Cardiac muscle cell (in vitro differentiated cells and primary cell): ENCODE data around the gene BTNL3. TPM values are rescaled to one million over a fixed set of nuclear protein-coding genes. Genes with fewer than 3 reads are reported as not detected.
A peak's percentile ranks its signal among the peaks of the same experiment; 100 is the strongest.

Experiments
- DNase-seq, 2 donors: peaks; one replicate each; pipeline versions ENCODE4 v3.0.0 to v3.0.0-alpha.2; 2010 to 2017; ENCODE audit warnings: low read depth in 1 of 2, low spot score in 1 of 2
- H3K27ac ChIP-seq: fragments of 200-600 bp; sonication (generic); 2 replicates; pipeline ENCODE4 v1.5.1; 2016
- H3K27me3 ChIP-seq: fragments of 200-600 bp; sonication (generic); 2 replicates; pipeline ENCODE4 v1.6.0; 2016; ENCODE audit warnings: control low read depth
- H3K36me3 ChIP-seq: fragments of 200-600 bp; sonication (generic); 2 replicates; pipeline ENCODE4 v1.5.1; 2016; ENCODE audit warnings: control low read depth
- H3K4me1 ChIP-seq: fragments of 200-600 bp; sonication (generic); 2 replicates; pipeline ENCODE4 v1.8.1; 2017; ENCODE audit warnings: low read depth, mild to moderate bottlenecking, mixed run types
- H3K4me3 ChIP-seq: fragments of 200-600 bp; sonication (generic); 2 replicates; pipeline ENCODE4 v1.5.1; 2016; ENCODE audit warnings: mild to moderate bottlenecking
- H3K9me3 ChIP-seq: fragments of 200-600 bp; sonication (generic); 2 replicates; pipeline ENCODE4 v1.5.1; 2017; ENCODE audit warnings: low read depth, mild to moderate bottlenecking, control low read depth
- polyA plus RNA-seq: library from polyadenylated mRNA; unstranded; fragments of >200 nt; fragmentation: Nextera tagmentation; extraction: Ambion mirVana; gene quantifications from 2 replicates; pipeline ENCODE4 v1.2.1, GENCODE V29; 2016
- total RNA-seq: library from RNA; depleted of rRNA; stranded (reverse); fragments of >200 nt; gene quantifications from 2 replicates; pipeline ENCODE4 v1.2.3, GENCODE V29; 2016
- TF ChIP-seq, protein P1 (sequence below): IDR thresholded peaks from 2 replicates; pipeline ENCODE4 v1.5.1; 2012; ENCODE audit warnings: low read depth, mild to moderate bottlenecking, low read length

Gene BTNL3
- total and polyA plus RNA-seq, 2 experiments from 2014 or later = not detected

DNA sequence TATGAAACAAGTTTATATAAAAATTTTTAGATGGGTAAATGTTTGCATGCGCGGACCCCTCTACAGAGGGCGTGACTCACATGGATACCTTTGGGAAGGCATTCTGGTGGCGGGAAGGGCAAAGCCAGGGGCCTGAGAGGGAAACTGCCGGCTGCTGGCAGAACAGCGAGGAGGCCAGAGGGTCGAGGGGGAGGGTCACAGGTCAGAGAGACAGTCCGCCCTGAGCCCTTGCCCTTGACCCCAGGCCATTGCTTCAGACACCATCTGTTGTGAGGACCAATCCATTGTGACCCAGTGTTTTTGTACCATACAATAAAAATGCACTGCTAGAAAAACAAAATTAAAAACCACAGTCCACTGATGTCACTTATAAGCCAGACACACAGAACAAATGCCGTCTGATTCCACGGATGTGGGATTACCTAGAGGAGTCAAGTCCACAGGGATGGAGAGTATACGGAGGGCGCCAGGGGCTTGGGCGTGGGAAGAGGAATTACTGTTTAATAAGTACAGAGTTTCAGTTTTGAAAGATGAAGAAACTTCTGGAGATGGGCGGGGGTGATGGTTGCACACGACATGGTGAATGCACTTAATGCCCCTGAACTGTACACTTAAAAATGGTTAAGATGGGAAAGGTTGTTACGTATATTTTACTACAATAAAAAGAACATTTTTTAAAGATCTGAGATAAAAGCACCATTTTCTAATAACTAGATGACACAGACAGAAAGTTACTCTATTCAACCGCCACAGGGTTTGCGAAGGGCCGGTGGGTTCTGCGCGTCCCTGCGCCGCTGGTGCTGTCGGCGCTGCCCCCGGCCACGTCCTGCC lies 63.4 kb downstream of the BTNL3 start:
- TF ChIP-seq, protein P1, sequence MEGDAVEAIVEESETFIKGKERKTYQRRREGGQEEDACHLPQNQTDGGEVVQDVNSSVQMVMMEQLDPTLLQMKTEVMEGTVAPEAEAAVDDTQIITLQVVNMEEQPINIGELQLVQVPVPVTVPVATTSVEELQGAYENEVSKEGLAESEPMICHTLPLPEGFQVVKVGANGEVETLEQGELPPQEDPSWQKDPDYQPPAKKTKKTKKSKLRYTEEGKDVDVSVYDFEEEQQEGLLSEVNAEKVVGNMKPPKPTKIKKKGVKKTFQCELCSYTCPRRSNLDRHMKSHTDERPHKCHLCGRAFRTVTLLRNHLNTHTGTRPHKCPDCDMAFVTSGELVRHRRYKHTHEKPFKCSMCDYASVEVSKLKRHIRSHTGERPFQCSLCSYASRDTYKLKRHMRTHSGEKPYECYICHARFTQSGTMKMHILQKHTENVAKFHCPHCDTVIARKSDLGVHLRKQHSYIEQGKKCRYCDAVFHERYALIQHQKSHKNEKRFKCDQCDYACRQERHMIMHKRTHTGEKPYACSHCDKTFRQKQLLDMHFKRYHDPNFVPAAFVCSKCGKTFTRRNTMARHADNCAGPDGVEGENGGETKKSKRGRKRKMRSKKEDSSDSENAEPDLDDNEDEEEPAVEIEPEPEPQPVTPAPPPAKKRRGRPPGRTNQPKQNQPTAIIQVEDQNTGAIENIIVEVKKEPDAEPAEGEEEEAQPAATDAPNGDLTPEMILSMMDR = no peak
- Histone ChIP-seq H3K27ac (no peak overlapping the region), H3K27me3 (peaks cover 69% of the 10 kb centered on the region), H3K36me3 (no peaks in the 10 kb centered on the region), H3K9me3 (no peaks in the 10 kb centered on the region), H3K4me3 (no peak overlapping the region), H3K4me1 (no peaks in the 10 kb centered on the region)
- no peak for DNase-seq

DNA sequence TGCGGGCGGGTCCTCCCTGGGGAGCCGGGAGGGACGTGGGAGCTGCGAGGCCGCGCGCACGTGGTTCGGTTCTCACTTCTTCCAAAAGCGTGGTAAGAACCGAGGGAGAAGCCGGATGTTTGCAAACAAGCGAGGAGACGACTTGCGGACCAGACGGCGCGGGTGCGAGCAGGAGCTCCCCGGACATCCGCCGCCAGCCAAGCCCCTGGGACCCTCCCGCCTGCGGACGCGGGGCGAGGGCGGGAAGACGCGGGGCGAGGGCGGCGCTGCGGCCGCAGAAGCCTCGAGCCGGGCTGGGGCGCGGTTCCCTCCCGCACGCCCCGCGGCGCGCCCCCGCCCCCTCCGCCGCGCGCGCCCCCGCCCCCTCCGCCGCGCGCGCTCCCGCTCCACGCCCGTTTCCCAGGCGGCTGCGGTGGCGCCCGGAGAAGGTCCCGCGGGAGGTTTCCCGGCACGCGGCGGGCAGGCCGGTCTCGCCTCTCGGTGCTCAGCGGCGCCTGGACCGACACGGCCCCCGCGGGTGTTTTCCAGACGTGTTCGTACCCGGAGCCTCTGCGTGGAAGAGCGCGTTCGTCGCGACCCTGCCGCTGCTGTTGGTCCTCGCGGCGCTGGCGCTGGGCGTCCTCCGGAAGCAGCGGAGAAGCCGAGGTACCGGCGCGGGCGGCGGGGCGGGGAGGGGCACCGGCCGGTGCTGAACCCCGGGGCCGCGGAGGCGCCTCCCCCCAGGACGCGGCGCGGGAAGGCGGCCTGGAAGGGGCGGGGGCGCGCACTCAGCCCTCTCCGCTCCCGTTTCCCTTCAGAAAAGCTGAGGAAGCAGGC lies 64.2 kb downstream of the BTNL3 start:
- TF ChIP-seq, protein P1 = no peak
- no peaks in the 10 kb centered on the region for H3K36me3 ChIP-seq
- peak; percentile 0 to 23 for DNase-seq
- H3K9me3 ChIP-seq = no peaks in the 10 kb centered on the region
- no peaks in the 10 kb centered on the region for H3K4me1 ChIP-seq
- peaks cover 74% of the 10 kb centered on the region for H3K27me3 ChIP-seq
- H3K27ac ChIP-seq = no peak overlapping the region
- H3K4me3 ChIP-seq = peak overlapping the region; percentile 26

DNA sequence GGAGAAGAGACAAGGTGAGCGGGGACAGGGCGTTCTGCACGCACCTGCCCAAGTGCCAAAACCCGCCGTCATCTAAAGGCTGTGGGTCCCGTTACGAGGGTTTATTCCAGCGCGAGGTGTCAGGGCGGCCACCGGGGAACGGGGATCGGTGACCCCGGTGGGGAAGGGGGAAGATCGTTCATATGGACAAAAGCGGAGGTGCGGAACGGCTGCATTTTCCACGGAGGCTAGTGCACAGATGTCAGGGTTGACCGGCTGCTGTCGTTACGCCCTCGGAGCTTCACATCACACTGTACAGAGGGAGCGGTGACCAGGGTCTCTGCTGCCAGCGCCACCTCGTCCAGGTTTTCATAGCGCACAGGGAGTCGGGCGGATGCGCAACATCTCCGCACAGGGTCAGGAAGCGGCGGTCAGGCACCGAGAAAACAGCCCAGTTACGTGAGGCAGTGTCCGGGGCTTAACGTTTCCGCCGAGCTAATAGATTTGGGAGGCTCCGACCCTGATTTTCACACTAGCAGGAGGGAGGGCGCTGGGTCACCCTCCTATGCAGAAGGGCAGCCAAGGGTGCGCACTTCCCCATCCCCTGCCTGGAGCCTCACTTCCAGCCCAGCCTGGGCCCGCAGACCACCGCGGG lies 65.0 kb downstream of the BTNL3 start:
- no peak for DNase-seq
- TF ChIP-seq, protein P1 = no peak
- Histone ChIP-seq H3K36me3 (no peaks in the 10 kb centered on the region), H3K27ac (no peak overlapping the region), H3K4me1 (no peaks in the 10 kb centered on the region), H3K27me3 (peaks cover 81% of the 10 kb centered on the region), H3K4me3 (peak overlapping the region; percentile 26), H3K9me3 (no peaks in the 10 kb centered on the region)

DNA sequence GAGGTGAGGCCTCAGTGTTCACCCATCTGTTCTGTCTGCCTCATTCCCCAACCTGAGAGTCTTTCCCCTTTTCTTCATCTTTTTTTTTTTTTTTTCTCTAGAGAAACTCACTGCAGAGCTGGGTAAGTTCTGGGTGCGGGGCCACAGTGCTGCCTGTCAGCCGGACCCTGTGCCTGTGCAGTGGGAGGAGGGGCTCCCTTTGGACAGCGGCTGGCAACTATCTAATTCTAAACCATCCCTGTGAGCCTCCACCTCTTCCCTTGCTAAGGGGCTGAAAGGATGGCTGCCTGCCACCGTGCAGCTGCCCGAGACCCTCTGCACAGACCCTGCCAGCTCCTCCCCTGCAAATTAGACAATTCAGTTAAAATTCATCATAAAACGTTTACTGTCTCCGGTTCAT lies 65.5 kb downstream of the BTNL3 start:
- no peak for DNase-seq
- TF ChIP-seq, protein P1 = no peak
- no peak overlapping the region for H3K27ac ChIP-seq
- H3K4me3 ChIP-seq = no peak overlapping the region
- no peaks in the 10 kb centered on the region for H3K36me3 ChIP-seq
- peaks cover 85% of the 10 kb centered on the region for H3K27me3 ChIP-seq
- no peaks in the 10 kb centered on the region for H3K9me3 ChIP-seq
- H3K4me1 ChIP-seq = no peaks in the 10 kb centered on the region

DNA sequence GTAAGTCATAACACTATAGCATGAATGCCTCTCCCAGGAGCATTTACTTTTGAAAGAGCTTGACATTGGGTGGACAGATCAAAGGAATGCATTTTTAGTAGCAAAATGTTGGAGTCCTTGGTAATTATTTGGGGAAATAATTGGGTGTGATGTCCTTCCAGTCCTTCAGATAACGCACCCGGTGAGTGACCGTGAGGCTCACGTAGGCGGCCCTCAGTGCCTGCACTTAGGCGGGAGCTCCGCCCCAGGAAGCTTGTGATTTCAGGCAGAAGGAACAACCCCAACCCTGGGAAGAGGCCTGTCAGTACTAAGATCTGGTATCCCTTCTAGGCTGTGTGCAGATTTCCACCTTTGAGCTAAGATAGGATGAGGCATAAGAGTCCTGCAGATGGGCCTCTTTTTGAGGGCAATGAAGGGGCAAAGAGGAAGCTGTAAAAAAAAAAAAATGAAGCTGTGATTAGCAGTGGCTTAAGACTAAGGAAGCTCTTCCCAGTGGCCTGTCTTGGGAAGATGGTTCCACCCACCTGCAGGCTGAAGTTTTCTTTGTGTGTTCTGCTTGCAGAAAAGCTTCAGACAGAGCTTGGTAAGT lies 66.3 kb downstream of the BTNL3 start:
- no peak for DNase-seq
- no peak overlapping the region for H3K4me3 ChIP-seq

More for the DNA sequence above, 66.3 kb downstream of the BTNL3 start:
- no peak overlapping the region for H3K27ac ChIP-seq
- TF ChIP-seq, protein P1 = no peak
- H3K4me1 ChIP-seq = no peaks in the 10 kb centered on the region
- peaks cover 89% of the 10 kb centered on the region for H3K27me3 ChIP-seq
- no peaks in the 10 kb centered on the region for H3K9me3 ChIP-seq
- H3K36me3 ChIP-seq = no peaks in the 10 kb centered on the region
